GM12878 (cell line): ENCODE results near the gene CACNA1D. TPM values are rescaled to one million over a fixed set of nuclear protein-coding genes. Genes with fewer than 3 reads are reported as not detected.

Experiments
- CREB1 ChIP-seq: IDR thresholded peaks from 2 replicates; pipeline ENCODE4 v1.6.1; 2012; ENCODE audit warnings: low read depth, mild to moderate bottlenecking, inconsistent platforms
- CTCF ChIP-seq, 3 experiments: IDR thresholded peaks in 2 of 3; conservative IDR thresholded peaks in 1 of 3; 2 replicates each; pipeline ENCODE4 v1.5.1; 2011; ENCODE audit warnings: low read depth in 3 of 3, low read length in 3 of 3, mild to moderate bottlenecking in 3 of 3, control low read depth in 2 of 3, moderate library complexity in 2 of 3, inconsistent platforms in 1 of 3, mixed read lengths in 1 of 3; ENCODE audit not compliant: control insufficient read depth in 2 of 3, insufficient read depth in 1 of 3; ENCODE audit errors: extremely low read depth in 1 of 3
- DPF2 ChIP-seq: fragments of 450-650 bp; IDR thresholded peaks from 2 replicates; pipeline ENCODE4 v1.6.1; 2017; ENCODE audit warnings: mild to moderate bottlenecking
- FOXK2 ChIP-seq: fragments of 450-650 bp; IDR thresholded peaks from 2 replicates; pipeline ENCODE4 v1.6.1; 2017; ENCODE audit warnings: mild to moderate bottlenecking, moderate library complexity
- IKZF1 ChIP-seq: fragments of 450-650 bp; conservative IDR thresholded peaks from 2 replicates; pipeline ENCODE4 v1.6.1; 2017; ENCODE audit warnings: antibody characterized with exemption, mild to moderate bottlenecking
- IRF5 ChIP-seq: fragments of 450-650 bp; IDR thresholded peaks from 2 replicates; pipeline ENCODE4 v1.6.1; 2017; ENCODE audit warnings: borderline replicate concordance
- MYB ChIP-seq: fragments of 150-350 bp; IDR thresholded peaks from 2 replicates; pipeline ENCODE4 v1.6.1; 2014; ENCODE audit warnings: mild to moderate bottlenecking, low read depth, low read length, borderline replicate concordance
- NFYA ChIP-seq: IDR thresholded peaks from 2 replicates; pipeline ENCODE4 v1.6.1; 2011; ENCODE audit warnings: low read depth, mild to moderate bottlenecking, low read length, improper control_type of control experiment, borderline replicate concordance
- NKRF ChIP-seq: fragments of 450-650 bp; conservative IDR thresholded peaks from 2 replicates; pipeline ENCODE4 v1.6.1; 2017; ENCODE audit warnings: mild to moderate bottlenecking, moderate library complexity
- PAX5 ChIP-seq: IDR thresholded peaks from 2 replicates; pipeline ENCODE4 v1.6.1; 2011; ENCODE audit warnings: low read depth, low read length, borderline replicate concordance
- PKNOX1 ChIP-seq: fragments of 450-650 bp; IDR thresholded peaks from 2 replicates; pipeline ENCODE4 v1.6.1; 2016; ENCODE audit warnings: mild to moderate bottlenecking
- RFX5 ChIP-seq: IDR thresholded peaks from 2 replicates; pipeline ENCODE4 v1.6.1; 2011; ENCODE audit warnings: low read depth, low read length, improper control_type of control experiment
- SMAD5 ChIP-seq: IDR thresholded peaks from 2 replicates; pipeline ENCODE4 v1.6.1; 2016; ENCODE audit warnings: antibody characterized with exemption, low read depth
- SMC3 ChIP-seq: IDR thresholded peaks from 2 replicates; pipeline ENCODE4 v1.6.1; 2011; ENCODE audit warnings: low read length, improper control_type of control experiment, borderline replicate concordance
- SUPT20H ChIP-seq: IDR thresholded peaks from 2 replicates; pipeline ENCODE4 v1.6.1; 2011; ENCODE audit warnings: low read depth, mild to moderate bottlenecking, low read length, moderate library complexity, borderline replicate concordance; ENCODE audit not compliant: control insufficient read depth
- ZBTB40 ChIP-seq: fragments of 450-650 bp; IDR thresholded peaks from 2 replicates; pipeline ENCODE4 v1.6.1; 2016; ENCODE audit warnings: mild to moderate bottlenecking, moderate library complexity, borderline replicate concordance
- polyA plus RNA-seq, 11 experiments: library from polyadenylated mRNA; depleted of rRNA in 4 of 11; unstranded in 6 of 11; stranded (reverse) in 5 of 11; fragments of >200 nt; fragmentation: Nextera tagmentation in 4 of 11; fragmentation: Illumina TruSeq in 1 of 11; extraction: Ambion mirVana in 4 of 11; extraction: Trizol in 1 of 11; gene quantifications; 1 replicate in 1 of 11; 2 replicates in 10 of 11; pipeline versions ENCODE4 v1.2.1 to v1.2.3, GENCODE V29; 2011 to 2016; ENCODE audit warnings: inconsistent platforms in 2 of 11, missing spikeins in 2 of 11, low read depth in 1 of 11
- total RNA-seq, 4 experiments: library from RNA; depleted of rRNA in 3 of 4; stranded (reverse); fragments of >200 nt in 3 of 4; fragmentation: Illumina TruSeq in 1 of 4; extraction: Trizol in 1 of 4; gene quantifications; 2 replicates each; pipeline versions ENCODE4 v1.2.1 to v1.2.3, GENCODE V29; 2013 to 2021
- TF ChIP-seq, protein P1 (sequence below): IDR thresholded peaks from 2 replicates; pipeline ENCODE4 v1.6.1; 2012; ENCODE audit warnings: low read depth, low read length, improper control_type of control experiment

Gene CACNA1D
- total and polyA plus RNA-seq, 10 of the 15 experiments (the other 5 are each of a cell fraction or from before 2014, with no cell fraction given), result 0.21 to 24.4 (median 1.6) TPM

DNA sequence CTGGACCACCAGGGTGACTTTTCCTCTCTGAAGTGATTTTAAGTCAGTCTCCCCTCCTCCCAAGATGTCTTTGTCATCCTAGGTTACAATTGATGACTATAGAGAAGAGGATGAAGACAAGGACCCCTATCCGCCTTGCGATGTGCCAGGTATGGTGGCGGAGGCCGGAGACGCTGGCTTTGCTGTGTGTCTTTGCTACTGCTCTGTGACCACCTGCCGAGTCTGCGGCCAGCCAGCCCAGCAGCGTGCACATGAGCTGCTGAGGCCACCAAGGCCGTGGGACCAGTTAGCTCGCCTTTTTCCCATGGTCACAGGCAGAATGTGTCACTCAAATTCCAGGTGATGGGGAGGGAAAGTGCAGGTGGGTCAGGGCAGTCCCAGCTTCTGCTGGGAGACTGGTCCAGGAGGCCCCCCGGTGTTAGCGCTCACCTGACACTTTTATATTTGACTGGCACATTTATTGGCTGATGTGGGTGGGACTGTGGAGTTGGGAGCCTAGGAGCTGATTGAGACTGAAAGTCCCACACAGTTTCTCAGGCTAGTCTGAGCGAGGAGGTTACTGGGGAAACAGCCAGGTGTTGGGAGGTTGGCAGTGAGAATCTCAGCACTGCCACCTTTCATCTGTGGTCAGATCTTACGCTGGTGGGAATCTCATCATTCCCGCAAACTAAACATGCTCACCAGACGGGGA lies 237.7 kb downstream of the CACNA1D start (continued):
- TF ChIP-seq MYB, result no peak
- no peak for TF ChIP-seq PAX5
- TF ChIP-seq DPF2, result no peak
- TF ChIP-seq IKZF1, result peak; percentile 34; the same call in 1 of the 2 replicates
- TF ChIP-seq CREB1, result no peak
- TF ChIP-seq SMAD5, result no peak
- TF ChIP-seq SUPT20H, result no peak
- TF ChIP-seq, protein P1, sequence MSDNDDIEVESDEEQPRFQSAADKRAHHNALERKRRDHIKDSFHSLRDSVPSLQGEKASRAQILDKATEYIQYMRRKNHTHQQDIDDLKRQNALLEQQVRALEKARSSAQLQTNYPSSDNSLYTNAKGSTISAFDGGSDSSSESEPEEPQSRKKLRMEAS, result no peak
- TF ChIP-seq FOXK2, result no peak
- TF ChIP-seq PKNOX1, result peak; percentile 67
- TF ChIP-seq SMC3, result no peak
- TF ChIP-seq NKRF, result no peak
- TF ChIP-seq RFX5, result no peak
- TF ChIP-seq NFYA, result no peak
- no peak for TF ChIP-seq CTCF (IDR thresholded peaks at IDR 0.05 in 2 of 3, conservative IDR thresholded peaks at IDR 0.05 in 1 of 3; ENCODE audit: control insufficient read depth in 2 of 3, extremely low read depth in 1 of 3, insufficient read depth in 1 of 3, low read depth in 3 of 3, low read length in 3 of 3)
- no peak for TF ChIP-seq IRF5
- TF ChIP-seq ZBTB40, result no peak
- TF ChIP-seq, all 136 proteins: peak for 5
